Hepatic stellate cell (primary cell): Measurements from ENCODE around the gene OPN1MW2.
"Not testable (repeated sequence)": the region's sequence is repeated elsewhere in the genome, so short reads cannot be mapped to it uniquely, and the experiment has no call there.

ENCODE experiments used
- DNase-seq: peaks from one replicate; pipeline ENCODE4 v3.0.0; 2011; ENCODE audit warnings: low spot score

OPN1MW2 gene

DNA sequence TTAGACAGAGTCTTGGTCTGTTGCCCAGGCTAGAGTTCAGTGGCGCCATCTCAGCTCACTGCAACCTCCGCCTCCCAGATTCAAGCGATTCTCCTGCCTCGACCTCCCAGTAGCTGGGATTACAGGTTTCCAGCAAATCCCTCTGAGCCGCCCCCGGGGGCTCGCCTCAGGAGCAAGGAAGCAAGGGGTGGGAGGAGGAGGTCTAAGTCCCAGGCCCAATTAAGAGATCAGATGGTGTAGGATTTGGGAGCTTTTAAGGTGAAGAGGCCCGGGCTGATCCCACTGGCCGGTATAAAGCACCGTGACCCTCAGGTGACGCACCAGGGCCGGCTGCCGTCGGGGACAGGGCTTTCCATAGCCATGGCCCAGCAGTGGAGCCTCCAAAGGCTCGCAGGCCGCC lies at the start of gene OPN1MW2:
Gene OPN1MW2 (plus strand): TSS at position 301 of the 400 bp plus-strand sequence. CDS start 60 bp downstream, at position 361.
- DNase-seq: not testable (repeated sequence)

DNA sequence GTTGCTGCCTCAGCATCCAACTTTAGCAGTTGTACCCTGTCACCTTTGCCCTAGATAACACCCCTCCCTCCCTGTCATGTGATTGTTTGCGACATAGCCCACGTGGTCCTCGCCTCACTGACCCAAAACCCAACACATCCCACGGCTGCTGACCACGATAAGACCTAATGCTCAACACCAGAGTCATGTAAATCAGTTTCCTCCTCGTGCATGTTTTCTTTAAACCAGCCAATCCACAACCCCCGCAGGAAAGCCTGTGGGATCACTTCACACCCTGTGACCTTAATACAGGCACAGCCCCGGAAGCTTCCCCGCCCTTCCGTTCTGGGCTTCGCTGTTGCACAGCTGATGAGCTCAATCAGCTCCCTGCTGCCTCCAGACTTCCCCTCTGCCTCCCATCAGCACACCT lies 47.0 kb upstream of the OPN1MW2 start:
- not testable (repeated sequence) for DNase-seq

DNA sequence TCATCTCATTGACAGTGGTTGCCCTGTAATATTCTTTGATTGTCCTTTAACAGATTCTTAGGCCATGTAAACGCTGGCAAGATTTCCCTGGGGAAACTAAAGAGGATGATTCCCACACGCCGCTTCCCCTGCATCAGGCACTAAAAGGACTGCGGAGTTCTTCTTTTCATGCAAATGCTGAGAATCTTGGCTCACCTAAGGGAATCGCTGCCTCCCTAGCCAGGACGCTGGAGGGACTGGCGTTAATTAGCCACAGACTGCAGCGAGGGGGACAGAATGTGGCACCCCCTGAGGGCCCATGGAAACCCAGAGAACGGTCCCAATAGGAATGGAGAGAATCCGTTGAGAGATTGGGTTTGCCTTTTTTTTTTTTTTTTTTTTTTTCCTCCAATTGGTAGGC lies 45.2 kb upstream of the OPN1MW2 start:
- not testable (repeated sequence) for DNase-seq

DNA sequence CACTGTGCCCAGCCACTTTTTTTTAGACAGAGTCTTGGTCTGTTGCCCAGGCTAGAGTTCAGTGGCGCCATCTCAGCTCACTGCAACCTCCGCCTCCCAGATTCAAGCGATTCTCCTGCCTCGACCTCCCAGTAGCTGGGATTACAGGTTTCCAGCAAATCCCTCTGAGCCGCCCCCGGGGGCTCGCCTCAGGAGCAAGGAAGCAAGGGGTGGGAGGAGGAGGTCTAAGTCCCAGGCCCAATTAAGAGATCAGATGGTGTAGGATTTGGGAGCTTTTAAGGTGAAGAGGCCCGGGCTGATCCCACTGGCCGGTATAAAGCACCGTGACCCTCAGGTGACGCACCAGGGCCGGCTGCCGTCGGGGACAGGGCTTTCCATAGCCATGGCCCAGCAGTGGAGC lies 37.3 kb upstream of the OPN1MW2 start, which contains the start of gene OPN1MW:
Gene OPN1MW (plus strand): TSS at position 301 of the 400 bp plus-strand sequence. CDS start 82 bp downstream, at position 383.
- DNase-seq: not testable (repeated sequence)

DNA sequence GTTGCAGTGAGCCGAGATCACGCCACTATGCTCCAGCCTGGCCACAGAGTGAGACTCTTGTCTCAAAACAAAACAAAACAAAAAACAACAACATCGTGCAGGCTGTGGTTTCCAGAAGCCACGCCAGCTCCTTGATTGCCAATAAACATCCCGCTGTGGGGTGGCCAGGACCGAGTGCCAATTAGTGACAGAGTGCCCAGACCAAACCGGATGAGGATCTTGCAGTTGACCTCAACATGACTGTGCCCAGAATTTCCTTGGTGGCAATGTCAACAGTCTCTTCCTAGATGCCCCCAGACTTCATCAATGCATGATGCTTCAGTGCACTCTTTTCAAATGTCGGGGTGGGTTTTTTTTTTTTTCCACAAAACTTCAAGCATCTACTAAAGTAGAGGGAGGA lies 35.8 kb upstream of the OPN1MW2 start:
- DNase-seq: not testable (repeated sequence)

DNA sequence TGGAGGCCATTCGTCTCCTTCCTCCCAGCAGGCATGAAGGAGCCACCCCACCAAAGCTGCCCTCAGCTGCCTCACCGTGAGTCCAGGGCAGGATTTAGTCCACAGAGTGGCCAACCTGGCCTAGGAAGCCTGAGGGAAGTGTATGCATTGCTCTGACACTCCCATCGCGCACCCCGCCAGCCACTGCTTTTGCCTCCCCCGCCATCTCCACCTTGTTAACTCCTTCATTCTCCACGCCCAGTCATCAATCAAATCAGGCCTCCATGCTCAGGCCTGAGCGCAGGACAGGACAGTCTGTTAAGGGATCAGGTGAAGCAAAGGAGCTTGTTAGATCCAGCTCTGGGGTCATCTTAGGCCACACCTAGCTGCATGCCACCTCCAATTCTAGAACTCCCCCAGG lies 26.7 kb upstream of the OPN1MW2 start:
- not testable (repeated sequence) for DNase-seq

DNA sequence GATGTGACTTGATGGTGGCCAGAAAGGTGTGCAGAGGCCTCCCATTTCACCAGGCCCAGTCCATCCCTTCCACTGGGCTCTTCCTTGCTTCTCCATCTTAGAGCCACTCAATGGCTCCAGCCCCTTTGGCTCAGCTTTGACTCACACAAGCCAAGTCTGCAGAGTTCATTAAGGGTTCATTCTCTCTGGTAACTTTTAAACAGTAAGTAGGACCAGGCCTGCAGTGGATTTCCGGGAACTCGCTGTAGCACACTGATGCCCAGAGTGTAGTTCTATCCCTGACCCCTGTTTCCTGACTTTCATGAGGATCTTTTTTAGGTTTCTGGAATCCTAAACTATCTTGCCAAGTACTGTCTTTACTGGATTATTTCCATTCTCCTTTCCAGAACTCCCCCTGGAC lies 25.2 kb upstream of the OPN1MW2 start:
- not testable (repeated sequence) for DNase-seq

DNA sequence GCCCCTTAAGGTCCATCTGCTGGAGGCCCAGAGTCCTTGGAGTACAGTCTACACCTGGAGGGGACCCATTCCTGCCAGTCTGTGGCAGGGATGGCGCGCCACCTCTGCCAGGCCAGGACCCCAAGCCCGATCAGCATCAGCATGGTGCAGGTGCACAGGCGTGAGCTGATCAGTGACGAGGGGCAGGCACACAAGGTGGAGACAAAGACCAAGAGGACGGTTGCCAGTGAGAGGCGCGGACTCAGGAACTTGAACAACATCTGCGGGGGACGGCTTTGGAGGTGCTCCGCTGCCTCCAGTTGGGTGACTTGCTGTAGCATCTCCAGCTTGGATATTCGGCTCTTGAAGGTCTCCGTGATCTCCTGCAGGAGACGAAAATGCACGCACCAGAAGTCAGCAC lies 23.1 kb upstream of the OPN1MW2 start:
- not testable (repeated sequence) for DNase-seq

DNA sequence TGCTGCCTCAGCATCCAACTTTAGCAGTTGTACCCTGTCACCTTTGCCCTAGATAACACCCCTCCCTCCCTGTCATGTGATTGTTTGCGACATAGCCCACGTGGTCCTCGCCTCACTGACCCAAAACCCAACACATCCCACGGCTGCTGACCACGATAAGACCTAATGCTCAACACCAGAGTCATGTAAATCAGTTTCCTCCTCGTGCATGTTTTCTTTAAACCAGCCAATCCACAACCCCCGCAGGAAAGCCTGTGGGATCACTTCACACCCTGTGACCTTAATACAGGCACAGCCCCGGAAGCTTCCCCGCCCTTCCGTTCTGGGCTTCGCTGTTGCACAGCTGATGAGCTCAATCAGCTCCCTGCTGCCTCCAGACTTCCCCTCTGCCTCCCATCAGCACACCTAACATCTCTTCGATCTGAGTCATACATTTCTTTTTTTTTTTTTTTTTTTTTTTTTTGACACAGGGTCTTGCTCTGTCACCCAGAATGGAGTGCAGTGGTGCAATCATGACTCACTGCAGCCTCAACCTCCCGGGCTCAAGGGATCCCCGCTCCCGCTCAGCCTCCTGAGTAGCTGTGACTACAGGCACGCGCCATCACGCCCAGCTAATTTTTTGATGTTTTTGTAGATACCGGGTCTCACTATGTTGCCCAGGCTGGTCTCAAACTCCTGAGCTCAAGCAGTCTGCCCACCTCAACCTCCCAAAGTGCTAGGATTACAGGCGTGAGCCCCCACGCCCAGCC lies 9.7 kb upstream of the OPN1MW2 start:
- not testable (repeated sequence) for DNase-seq

DNA sequence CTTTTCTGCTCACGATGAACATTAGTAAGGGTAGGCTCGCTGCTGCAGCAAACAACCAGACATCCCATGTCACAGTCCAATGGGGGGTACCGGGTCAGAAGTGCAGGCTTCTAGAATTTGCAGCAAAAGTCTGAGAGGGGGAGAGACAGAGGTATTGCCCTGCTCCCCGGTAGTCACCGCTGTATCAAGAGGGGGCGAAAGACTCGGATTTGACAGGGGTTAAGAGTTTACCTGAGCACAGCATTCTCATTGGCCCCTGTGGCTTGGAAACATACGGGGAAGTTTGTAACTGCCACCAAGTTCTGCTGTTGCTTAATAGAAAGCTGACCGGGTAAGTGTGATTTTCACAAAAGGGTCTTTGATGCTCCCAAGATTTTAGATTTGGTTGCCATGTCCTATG lies 8.5 kb upstream of the OPN1MW2 start:
- not testable (repeated sequence) for DNase-seq

DNA sequence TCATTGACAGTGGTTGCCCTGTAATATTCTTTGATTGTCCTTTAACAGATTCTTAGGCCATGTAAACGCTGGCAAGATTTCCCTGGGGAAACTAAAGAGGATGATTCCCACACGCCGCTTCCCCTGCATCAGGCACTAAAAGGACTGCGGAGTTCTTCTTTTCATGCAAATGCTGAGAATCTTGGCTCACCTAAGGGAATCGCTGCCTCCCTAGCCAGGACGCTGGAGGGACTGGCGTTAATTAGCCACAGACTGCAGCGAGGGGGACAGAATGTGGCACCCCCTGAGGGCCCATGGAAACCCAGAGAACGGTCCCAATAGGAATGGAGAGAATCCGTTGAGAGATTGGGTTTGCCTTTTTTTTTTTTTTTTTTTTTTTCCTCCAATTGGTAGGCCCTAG lies 8.1 kb upstream of the OPN1MW2 start:
- DNase-seq: not testable (repeated sequence)

DNA sequence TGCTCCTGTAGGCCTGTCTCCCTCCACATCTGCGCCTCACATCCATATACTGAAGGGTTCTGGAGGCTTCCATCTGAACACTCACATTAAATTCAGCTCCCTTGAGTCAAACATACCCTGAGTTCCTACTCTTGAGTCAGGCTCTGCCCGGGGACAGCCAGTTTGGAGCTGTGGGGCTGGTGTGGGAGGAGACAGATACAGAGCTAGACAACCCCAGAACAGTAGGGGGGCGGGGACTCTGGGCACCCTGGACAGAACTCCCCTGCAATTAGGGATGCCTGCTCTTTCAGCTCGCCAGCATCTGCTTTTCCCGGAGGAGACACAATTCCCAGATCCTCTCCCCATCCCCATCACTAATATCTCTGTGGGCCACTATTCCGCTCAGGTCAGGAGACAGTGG lies 5.7 kb downstream of the OPN1MW2 start:
- DNase-seq: not testable (repeated sequence)

DNA sequence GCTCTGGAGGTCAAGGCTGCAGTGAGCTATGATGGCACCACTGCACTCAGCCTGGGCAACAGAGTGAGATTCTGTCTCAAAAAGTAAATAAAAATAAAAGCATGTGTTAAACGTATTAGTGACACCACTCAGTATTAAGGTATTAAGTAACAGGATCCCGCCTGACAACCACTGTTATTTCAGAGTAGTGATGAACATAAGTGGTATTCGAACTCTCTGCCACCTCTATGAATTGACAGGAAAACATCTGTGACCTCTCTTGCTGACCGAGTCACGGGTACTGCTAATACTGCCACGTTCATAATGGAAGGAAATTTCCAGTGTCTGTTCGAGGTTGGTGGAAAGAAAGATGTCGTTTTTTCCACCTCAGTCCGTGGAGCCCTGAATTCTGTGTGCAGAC lies 7.2 kb downstream of the OPN1MW2 start:
- DNase-seq: not testable (repeated sequence)

DNA sequence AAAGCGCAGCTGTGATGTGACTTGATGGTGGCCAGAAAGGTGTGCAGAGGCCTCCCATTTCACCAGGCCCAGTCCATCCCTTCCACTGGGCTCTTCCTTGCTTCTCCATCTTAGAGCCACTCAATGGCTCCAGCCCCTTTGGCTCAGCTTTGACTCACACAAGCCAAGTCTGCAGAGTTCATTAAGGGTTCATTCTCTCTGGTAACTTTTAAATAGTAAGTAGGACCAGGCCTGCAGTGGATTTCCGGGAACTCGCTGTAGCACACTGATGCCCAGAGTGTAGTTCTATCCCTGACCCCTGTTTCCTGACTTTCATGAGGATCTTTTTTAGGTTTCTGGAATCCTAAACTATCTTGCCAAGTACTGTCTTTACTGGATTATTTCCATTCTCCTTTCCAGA lies 11.9 kb downstream of the OPN1MW2 start:
- not testable (repeated sequence) for DNase-seq

DNA sequence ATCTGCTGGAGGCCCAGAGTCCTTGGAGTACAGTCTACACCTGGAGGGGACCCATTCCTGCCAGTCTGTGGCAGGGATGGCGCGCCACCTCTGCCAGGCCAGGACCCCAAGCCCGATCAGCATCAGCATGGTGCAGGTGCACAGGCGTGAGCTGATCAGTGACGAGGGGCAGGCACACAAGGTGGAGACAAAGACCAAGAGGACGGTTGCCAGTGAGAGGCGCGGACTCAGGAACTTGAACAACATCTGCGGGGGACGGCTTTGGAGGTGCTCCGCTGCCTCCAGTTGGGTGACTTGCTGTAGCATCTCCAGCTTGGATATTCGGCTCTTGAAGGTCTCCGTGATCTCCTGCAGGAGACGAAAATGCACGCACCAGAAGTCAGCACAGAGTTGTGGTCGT lies 14.1 kb downstream of the OPN1MW2 start:
- DNase-seq: not testable (repeated sequence)

DNA sequence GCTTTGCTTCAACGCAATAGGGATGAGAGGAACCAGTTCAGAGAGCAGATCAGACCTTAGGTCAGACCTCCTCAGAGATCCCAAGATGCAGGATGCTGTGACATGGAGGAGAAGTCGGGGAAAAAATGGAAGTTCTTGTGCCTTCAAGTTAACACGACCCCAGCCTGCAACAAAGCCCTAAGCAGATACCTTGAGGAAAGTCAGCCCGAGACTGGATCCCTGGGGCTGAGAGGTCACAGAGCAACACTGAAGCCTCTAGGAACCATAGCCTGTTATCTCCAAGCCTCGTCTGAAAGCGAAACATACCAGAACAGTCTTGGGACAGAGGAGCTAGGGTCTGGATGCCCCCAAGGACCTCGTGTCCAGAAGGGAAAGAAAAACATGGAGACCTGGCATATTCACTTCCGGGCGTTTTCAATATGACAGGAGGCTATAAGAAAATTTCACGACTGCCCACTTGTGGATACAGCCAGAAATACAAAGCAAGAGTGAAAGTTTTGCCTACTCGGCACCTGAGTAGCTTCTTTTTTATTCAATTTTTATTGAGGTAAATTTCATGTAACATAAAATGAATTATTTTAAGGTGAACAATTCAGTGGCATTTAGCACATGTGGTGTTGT lies 19.5 kb downstream of the OPN1MW2 start:
- not testable (repeated sequence) for DNase-seq

DNA sequence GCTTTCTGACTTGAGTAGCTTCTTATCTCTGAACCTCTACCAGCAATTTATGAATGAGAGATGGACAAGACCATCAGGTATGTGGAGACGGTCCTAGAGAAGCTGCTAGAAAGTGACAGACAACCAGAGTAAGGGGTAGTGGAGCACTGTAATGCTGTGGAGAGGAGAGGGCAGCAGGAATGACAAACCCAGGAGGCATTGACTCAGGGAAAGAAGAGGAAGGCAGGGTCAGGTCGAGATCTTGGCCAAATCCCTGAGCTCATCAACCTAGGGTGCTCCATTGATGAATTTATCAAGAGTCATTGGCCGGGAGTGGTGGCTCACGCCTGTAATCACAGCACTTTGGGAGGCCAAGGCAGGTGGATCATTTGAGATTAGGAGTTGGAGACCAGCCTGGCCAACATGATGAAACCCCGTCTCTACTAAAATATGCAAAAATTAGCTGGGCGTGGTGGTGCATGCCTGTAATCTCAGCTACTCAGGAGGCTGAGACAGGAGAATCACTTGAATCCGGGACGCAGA lies 20.5 kb downstream of the OPN1MW2 start:
- not testable (repeated sequence) for DNase-seq

DNA sequence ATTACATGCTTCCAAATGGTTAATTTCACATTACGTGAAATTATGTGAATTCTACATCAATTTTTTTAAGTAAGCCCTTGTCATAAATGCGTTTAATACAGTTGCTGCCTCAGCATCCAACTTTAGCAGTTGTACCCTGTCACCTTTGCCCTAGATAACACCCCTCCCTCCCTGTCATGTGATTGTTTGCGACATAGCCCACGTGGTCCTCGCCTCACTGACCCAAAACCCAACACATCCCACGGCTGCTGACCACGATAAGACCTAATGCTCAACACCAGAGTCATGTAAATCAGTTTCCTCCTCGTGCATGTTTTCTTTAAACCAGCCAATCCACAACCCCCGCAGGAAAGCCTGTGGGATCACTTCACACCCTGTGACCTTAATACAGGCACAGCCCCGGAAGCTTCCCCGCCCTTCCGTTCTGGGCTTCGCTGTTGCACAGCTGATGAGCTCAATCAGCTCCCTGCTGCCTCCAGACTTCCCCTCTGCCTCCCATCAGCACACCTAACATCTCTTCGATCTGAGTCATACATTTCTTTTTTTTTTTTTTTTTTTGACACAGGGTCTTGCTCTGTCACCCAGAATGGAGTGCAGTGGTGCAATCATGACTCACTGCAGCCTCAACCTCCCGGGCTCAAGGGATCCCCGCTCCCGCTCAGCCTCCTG lies 28.0 kb downstream of the OPN1MW2 start:
- DNase-seq: not testable (repeated sequence)

DNA sequence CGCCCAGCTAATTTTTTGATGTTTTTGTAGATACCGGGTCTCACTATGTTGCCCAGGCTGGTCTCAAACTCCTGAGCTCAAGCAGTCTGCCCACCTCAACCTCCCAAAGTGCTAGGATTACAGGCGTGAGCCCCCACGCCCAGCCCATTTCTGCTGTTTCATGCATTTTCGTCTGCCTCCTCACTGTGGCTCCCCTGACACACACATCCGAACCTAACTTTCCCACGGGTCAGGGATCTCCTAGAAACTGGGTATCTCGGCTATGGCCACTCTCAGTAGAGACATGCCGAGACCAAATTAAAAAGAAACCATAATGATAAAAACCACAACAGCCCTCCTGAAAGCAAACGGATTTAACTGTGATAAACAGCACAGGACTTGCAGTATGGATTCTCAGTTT lies 28.5 kb downstream of the OPN1MW2 start:
- DNase-seq: not testable (repeated sequence)

DNA sequence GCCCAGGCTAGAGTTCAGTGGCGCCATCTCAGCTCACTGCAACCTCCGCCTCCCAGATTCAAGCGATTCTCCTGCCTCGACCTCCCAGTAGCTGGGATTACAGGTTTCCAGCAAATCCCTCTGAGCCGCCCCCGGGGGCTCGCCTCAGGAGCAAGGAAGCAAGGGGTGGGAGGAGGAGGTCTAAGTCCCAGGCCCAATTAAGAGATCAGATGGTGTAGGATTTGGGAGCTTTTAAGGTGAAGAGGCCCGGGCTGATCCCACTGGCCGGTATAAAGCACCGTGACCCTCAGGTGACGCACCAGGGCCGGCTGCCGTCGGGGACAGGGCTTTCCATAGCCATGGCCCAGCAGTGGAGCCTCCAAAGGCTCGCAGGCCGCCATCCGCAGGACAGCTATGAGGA lies 37.7 kb downstream of the OPN1MW2 start, which contains the start of gene OPN1MW3:
Gene OPN1MW3 (plus strand): TSS at position 301 of the 400 bp plus-strand sequence. CDS start 38 bp downstream, at position 339.
- not testable (repeated sequence) for DNase-seq

DNA sequence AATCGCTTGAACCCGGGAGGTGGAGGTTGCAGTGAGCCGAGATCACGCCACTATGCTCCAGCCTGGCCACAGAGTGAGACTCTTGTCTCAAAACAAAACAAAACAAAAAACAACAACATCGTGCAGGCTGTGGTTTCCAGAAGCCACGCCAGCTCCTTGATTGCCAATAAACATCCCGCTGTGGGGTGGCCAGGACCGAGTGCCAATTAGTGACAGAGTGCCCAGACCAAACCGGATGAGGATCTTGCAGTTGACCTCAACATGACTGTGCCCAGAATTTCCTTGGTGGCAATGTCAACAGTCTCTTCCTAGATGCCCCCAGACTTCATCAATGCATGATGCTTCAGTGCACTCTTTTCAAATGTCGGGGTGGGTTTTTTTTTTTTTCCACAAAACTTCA lies 39.2 kb downstream of the OPN1MW2 start:
- not testable (repeated sequence) for DNase-seq

DNA sequence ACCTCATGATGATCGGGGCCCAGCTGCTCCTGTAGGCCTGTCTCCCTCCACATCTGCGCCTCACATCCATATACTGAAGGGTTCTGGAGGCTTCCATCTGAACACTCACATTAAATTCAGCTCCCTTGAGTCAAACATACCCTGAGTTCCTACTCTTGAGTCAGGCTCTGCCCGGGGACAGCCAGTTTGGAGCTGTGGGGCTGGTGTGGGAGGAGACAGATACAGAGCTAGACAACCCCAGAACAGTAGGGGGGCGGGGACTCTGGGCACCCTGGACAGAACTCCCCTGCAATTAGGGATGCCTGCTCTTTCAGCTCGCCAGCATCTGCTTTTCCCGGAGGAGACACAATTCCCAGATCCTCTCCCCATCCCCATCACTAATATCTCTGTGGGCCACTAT lies 43.5 kb downstream of the OPN1MW2 start:
- not testable (repeated sequence) for DNase-seq
